Stimulated activated CD4-positive, alpha-beta T cell treated with anti-CD3 and anti-CD28 coated beads, TNF-alpha, amount 100 ng/mL, for 4 hours (primary cell): ENCODE measurements around the gene IMMP1L.

Source experiments
- DNase-seq, 3 experiments: peaks; one replicate each; pipeline ENCODE4 v3.0.0-alpha.2; 2020; ENCODE audit warnings: low read depth in 3 of 3

The IMMP1L gene

DNA sequence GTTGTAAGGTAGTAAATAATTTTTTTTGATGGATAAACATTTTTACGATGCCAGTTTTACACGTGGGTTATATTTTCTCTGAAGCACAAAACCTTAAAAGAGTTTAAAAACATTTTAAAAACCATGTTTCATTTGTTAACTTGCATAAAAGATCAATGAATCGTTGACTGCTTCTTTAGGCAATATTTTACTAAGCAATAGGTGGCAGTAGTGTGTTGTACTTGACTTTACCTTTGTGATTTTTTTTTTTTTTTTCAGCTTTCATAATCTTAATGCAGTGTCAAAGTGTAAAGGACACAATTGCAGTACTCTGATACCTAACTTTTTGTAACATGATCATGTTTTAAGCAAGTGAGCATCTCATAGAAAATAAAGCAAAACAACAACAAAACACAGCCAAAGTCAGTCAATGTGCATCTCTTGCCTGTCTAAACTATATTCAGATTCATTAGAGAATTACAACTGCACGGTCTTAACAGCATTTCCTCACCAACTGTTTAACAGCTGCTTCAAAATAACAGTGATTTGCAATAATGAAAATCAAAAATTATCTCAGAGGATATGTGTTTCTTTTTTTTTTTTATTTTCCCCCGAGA, 112.1 kb downstream of the IMMP1L start:
- DNase-seq, result no peak

GRCh38 chr11:31387379-31387778, 122.0 kb downstream of the IMMP1L start:
- DNase-seq, result no peak

DNA sequence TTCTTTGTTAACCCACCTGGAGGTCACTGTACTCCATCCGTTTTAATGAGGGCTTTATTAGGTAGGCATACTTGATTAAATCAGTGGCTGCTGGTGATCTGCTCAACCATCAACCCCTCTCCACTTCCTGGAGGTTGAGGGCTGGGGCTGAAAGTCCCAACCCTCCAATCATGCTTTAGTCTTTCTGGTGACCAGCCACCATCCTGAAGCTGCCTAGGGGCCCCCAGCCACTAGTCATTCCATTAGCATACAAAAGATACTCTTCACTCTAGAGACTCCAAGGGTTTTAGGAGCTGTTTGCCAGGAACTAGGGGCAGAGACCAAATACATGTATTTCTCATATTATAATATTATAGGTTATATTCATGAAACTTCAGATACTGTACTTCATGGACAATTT, 126.3 kb downstream of the IMMP1L start:
- no peak for DNase-seq
